PC-3 (cell line): ENCODE results near the gene RABGGTB.

ENCODE experiments used
- EZH2phosphoT487 ChIP-seq: fragments of 300-600 bp; sonication (generic); IDR thresholded peaks from 2 replicates; pipeline ENCODE4 v1.6.1; 2018; ENCODE audit warnings: mild to moderate bottlenecking, antibody characterized with exemption, low read length, borderline replicate concordance
- TF ChIP-seq, protein P1 (sequence below): fragments of 300-600 bp; sonication (generic); conservative IDR thresholded peaks from 2 replicates; pipeline ENCODE4 v1.5.1; 2017; ENCODE audit warnings: antibody characterized with exemption, low read depth, mild to moderate bottlenecking, low read length

DNA sequence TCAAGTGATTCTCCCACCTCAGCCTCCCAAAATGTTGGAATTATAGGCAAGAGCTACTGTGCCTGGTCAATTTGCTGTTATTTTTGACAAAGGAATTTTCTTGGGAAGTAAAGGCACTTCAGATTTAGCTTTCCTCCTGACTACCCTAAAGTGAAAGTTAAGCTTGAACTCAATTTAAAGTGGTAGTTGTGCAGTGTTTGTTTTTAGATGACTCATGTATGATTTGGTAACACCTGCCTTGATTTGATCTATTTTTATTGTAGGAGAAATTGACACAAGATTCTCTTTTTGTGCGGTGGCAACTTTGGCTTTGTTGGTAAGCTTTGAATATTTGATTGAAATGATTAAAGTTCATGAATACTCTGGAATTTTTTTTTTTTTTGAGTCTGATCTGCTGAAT lies 5.0 kb downstream of the RABGGTB start:
- TF ChIP-seq, protein P1, sequence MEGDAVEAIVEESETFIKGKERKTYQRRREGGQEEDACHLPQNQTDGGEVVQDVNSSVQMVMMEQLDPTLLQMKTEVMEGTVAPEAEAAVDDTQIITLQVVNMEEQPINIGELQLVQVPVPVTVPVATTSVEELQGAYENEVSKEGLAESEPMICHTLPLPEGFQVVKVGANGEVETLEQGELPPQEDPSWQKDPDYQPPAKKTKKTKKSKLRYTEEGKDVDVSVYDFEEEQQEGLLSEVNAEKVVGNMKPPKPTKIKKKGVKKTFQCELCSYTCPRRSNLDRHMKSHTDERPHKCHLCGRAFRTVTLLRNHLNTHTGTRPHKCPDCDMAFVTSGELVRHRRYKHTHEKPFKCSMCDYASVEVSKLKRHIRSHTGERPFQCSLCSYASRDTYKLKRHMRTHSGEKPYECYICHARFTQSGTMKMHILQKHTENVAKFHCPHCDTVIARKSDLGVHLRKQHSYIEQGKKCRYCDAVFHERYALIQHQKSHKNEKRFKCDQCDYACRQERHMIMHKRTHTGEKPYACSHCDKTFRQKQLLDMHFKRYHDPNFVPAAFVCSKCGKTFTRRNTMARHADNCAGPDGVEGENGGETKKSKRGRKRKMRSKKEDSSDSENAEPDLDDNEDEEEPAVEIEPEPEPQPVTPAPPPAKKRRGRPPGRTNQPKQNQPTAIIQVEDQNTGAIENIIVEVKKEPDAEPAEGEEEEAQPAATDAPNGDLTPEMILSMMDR: no peak
- no peak for TF ChIP-seq EZH2phosphoT487
